GM12878 (cell line): ENCODE measurements around the gene TSSC4.

ENCODE experiments used
- CTCF ChIP-seq, 3 experiments: IDR thresholded peaks in 2 of 3; conservative IDR thresholded peaks in 1 of 3; 2 replicates each; pipeline ENCODE4 v1.5.1; 2011; ENCODE audit warnings: low read depth in 3 of 3, low read length in 3 of 3, mild to moderate bottlenecking in 3 of 3, control low read depth in 2 of 3, moderate library complexity in 2 of 3, inconsistent platforms in 1 of 3, mixed read lengths in 1 of 3; ENCODE audit not compliant: control insufficient read depth in 2 of 3, insufficient read depth in 1 of 3; ENCODE audit errors: extremely low read depth in 1 of 3
- EGR1 ChIP-seq, 2 experiments: IDR thresholded peaks; 1 replicate in 1 of 2; 2 replicates in 1 of 2; pipeline ENCODE4 v1.6.1; 2011 to 2012; ENCODE audit warnings: low read depth in 2 of 2, low read length in 2 of 2, borderline replicate concordance in 1 of 2, mild to moderate bottlenecking in 1 of 2, moderate library complexity in 1 of 2
- HCFC1 ChIP-seq: fragments of 150-350 bp; IDR thresholded peaks from 2 replicates; pipeline ENCODE4 v1.6.1; 2014; ENCODE audit warnings: low read length
- NFYB ChIP-seq: IDR thresholded peaks from 2 replicates; pipeline ENCODE4 v1.6.1; 2011; ENCODE audit warnings: low read depth, mild to moderate bottlenecking, low read length, improper control_type of control experiment, moderate library complexity; ENCODE audit not compliant: insufficient read depth
- PBX3 ChIP-seq: IDR thresholded peaks from 2 replicates; pipeline ENCODE4 v1.6.1; 2011; ENCODE audit warnings: mild to moderate bottlenecking, low read depth, low read length, moderate library complexity; ENCODE audit not compliant: insufficient replicate concordance
- POLR2A ChIP-seq: IDR thresholded peaks from 2 replicates; pipeline ENCODE4 v1.6.1; 2011; ENCODE audit warnings: low read depth, mild to moderate bottlenecking, low read length
- POLR2AphosphoS2 ChIP-seq: IDR thresholded peaks from 2 replicates; pipeline ENCODE4 v1.6.1; 2011; ENCODE audit warnings: low read depth, mild to moderate bottlenecking, low read length, improper control_type of control experiment, moderate library complexity
- PRDM15 ChIP-seq: fragments of 450-650 bp; formaldehyde crosslinking; IDR thresholded peaks from 2 replicates; pipeline ENCODE4 v1.4.0; 2020; ENCODE audit warnings: mild to moderate bottlenecking, moderate library complexity
- TCF7 ChIP-seq: IDR thresholded peaks from 2 replicates; pipeline ENCODE4 v1.6.1; 2014; ENCODE audit warnings: antibody characterized with exemption, borderline replicate concordance
- USF2 ChIP-seq: IDR thresholded peaks from 2 replicates; pipeline ENCODE4 v1.6.1; 2011; ENCODE audit warnings: low read depth, low read length, improper control_type of control experiment, borderline replicate concordance
- YY1 ChIP-seq: IDR thresholded peaks from 2 replicates; pipeline ENCODE4 v1.6.1; 2011; ENCODE audit warnings: low read depth, mild to moderate bottlenecking, low read length
- ZNF207 ChIP-seq: fragments of 450-650 bp; IDR thresholded peaks from 2 replicates; pipeline ENCODE4 v1.6.1; 2014; ENCODE audit warnings: antibody characterized with exemption, mild to moderate bottlenecking, borderline replicate concordance

- TF ChIP-seq CTCF (IDR thresholded peaks at IDR 0.05 in 2 of 3, conservative IDR thresholded peaks at IDR 0.05 in 1 of 3; ENCODE audit: control insufficient read depth in 2 of 3, extremely low read depth in 1 of 3, insufficient read depth in 1 of 3, low read depth in 3 of 3, low read length in 3 of 3) (no peak), NFYB (no peak), POLR2AphosphoS2 (no peak), EGR1 (IDR thresholded peaks at IDR 0.05; ENCODE audit: borderline replicate concordance in 1 of 2, low read depth in 2 of 2, low read length in 2 of 2) (no peak), PBX3 (no peak), POLR2A (no peak), ZNF207 (no peak), USF2 (no peak), TCF7 (no peak), HCFC1 (no peak), YY1 (no peak), PRDM15 (CRISPR knock-in tag) (no peak)
Measured at GRCh38 chr11:2351701-2352100, 48.8 kb upstream of the TSSC4 start.
